ENCODE results near the gene MINPP1. TPM values are rescaled to one million over a fixed set of nuclear protein-coding genes. Genes with fewer than 3 reads are reported as not detected.
"Not testable (repeated sequence)": the region's sequence is repeated elsewhere in the genome, so short reads cannot be mapped to it uniquely, and the experiment has no call there.

MINPP1 gene
- total RNA-seq, 1 donor from 2014 or later, result 23.3 TPM

GRCh38 chr10:87591589-87591886 lies 86.8 kb downstream of the MINPP1 start:
- Mint-ChIP-seq H3K4me3 (no peak overlapping the region), H3K4me1 (peaks cover 37% of the 10 kb centered on the region), H3K9me3 (peaks cover 8% of the 10 kb centered on the region), H3K27ac (no peak overlapping the region), H3K27me3 (ENCODE audit: low read depth) (no peaks in the 10 kb centered on the region), H3K36me3 (no peaks in the 10 kb centered on the region)
- DNase-seq (ENCODE audit: low spot score in 2 of 2, unreplicated experiment in 2 of 2), result no peak
- TF ChIP-seq, protein P1, sequence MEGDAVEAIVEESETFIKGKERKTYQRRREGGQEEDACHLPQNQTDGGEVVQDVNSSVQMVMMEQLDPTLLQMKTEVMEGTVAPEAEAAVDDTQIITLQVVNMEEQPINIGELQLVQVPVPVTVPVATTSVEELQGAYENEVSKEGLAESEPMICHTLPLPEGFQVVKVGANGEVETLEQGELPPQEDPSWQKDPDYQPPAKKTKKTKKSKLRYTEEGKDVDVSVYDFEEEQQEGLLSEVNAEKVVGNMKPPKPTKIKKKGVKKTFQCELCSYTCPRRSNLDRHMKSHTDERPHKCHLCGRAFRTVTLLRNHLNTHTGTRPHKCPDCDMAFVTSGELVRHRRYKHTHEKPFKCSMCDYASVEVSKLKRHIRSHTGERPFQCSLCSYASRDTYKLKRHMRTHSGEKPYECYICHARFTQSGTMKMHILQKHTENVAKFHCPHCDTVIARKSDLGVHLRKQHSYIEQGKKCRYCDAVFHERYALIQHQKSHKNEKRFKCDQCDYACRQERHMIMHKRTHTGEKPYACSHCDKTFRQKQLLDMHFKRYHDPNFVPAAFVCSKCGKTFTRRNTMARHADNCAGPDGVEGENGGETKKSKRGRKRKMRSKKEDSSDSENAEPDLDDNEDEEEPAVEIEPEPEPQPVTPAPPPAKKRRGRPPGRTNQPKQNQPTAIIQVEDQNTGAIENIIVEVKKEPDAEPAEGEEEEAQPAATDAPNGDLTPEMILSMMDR (IDR thresholded peaks at IDR 0.05; ENCODE audit: unreplicated experiment), result no peak

DNA sequence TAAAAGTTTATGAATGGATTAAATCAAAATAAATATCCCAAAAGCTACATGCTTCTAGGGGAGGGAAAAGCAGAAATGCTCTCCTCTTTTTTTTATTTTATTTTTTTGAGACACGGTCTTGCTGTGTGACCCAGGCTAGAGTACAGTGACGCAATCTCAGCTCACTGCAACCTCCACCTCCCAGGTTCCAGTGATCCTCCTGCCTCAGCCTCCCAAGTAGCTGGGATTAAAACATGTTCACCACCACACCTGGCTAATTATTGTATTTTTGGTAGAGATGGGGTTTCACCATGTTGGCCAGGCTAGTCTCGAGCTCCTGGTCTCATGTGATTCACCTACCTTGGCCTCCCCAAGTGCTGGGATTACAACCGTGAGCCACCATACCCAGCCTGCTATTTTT lies 88.2 kb downstream of the MINPP1 start:
- DNase-seq (ENCODE audit: low spot score in 2 of 2, unreplicated experiment in 2 of 2); H3K36me3 Mint-ChIP-seq; H3K9me3 Mint-ChIP-seq; H3K4me3 Mint-ChIP-seq; H3K27ac Mint-ChIP-seq; H3K27me3 Mint-ChIP-seq (ENCODE audit: low read depth): not testable (repeated sequence)
- H3K4me1 Mint-ChIP-seq, result peaks cover 25% of the 10 kb centered on the region

DNA sequence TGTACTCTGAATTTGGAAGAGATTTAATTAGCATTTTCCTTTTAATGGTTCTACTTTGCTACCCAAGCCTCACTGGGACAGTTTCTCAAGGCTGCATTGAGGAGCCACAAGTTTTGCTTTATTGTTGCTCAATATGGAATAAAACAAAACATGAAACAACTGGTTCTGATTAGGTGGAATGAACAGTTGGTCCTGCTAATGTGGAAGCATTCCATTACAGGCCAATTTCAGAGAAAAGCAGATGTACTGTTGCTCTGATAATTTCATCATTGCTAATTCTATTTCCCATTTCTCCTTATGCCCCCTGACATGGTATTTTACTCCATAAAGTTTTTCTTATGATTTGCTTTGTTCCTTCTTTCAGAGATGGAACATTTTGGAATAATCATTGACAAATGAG lies 89.0 kb downstream of the MINPP1 start:
- Mint-ChIP-seq H3K27ac (peak overlapping the region; percentile 53), H3K9me3 (peaks cover 3% of the 10 kb centered on the region), H3K27me3 (ENCODE audit: low read depth) (no peaks in the 10 kb centered on the region), H3K36me3 (no peaks in the 10 kb centered on the region), H3K4me3 (no peak overlapping the region), H3K4me1 (peaks cover 21% of the 10 kb centered on the region)
- DNase-seq (ENCODE audit: low spot score in 2 of 2, unreplicated experiment in 2 of 2), result no peak
- TF ChIP-seq, protein P1 (IDR thresholded peaks at IDR 0.05; ENCODE audit: unreplicated experiment), result no peak

GRCh38 chr10:87594181-87594580 lies 89.5 kb downstream of the MINPP1 start:
- Mint-ChIP-seq H3K4me3 (no peak overlapping the region), H3K4me1 (peaks cover 21% of the 10 kb centered on the region), H3K9me3 (peaks cover 3% of the 10 kb centered on the region), H3K27me3 (ENCODE audit: low read depth) (no peaks in the 10 kb centered on the region), H3K36me3 (no peaks in the 10 kb centered on the region), H3K27ac (peak overlapping the region; percentile 53)
- no peak for DNase-seq (ENCODE audit: low spot score in 2 of 2, unreplicated experiment in 2 of 2)
- TF ChIP-seq, protein P1 (IDR thresholded peaks at IDR 0.05; ENCODE audit: unreplicated experiment), result no peak

- TF ChIP-seq, protein P1 (IDR thresholded peaks at IDR 0.05; ENCODE audit: unreplicated experiment), result no peak
- no peaks in the 10 kb centered on the region for H3K9me3 Mint-ChIP-seq
- no peaks in the 10 kb centered on the region for H3K27me3 Mint-ChIP-seq (ENCODE audit: low read depth)
- H3K27ac Mint-ChIP-seq, result no peak overlapping the region
- H3K4me3 Mint-ChIP-seq, result no peak overlapping the region
- H3K36me3 Mint-ChIP-seq, result no peaks in the 10 kb centered on the region
- no peak for DNase-seq (ENCODE audit: low spot score in 2 of 2, unreplicated experiment in 2 of 2)
- peaks cover 21% of the 10 kb centered on the region for H3K4me1 Mint-ChIP-seq
These were observed 90.2 kb downstream of the MINPP1 start for GRCh38 chr10:87594864-87595263.

DNA sequence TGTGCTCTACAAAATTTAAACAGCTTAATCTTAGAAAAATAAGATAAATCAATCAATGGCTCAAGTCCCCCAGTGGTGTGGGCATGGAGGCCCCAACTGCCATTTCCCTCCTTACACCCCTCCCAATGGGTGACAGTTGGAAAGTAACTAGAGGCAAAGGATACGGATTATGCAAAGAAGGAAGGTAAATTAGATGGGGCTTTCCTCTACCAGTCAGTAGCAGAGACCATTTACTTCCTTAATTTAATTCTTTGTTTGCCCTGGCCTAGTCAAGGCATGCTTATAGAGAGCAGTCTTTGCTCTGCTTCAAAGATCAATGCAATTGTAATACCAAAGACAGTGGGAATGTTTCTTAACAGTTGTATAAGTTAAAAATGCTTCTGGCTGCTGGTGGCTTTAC lies 91.7 kb downstream of the MINPP1 start:
- Mint-ChIP-seq H3K27ac (no peak overlapping the region), H3K36me3 (no peaks in the 10 kb centered on the region), H3K4me3 (no peak overlapping the region), H3K27me3 (ENCODE audit: low read depth) (no peaks in the 10 kb centered on the region), H3K4me1 (peaks cover 24% of the 10 kb centered on the region), H3K9me3 (no peaks in the 10 kb centered on the region)
- TF ChIP-seq, protein P1 (IDR thresholded peaks at IDR 0.05; ENCODE audit: unreplicated experiment), result no peak
- DNase-seq (ENCODE audit: low spot score in 2 of 2, unreplicated experiment in 2 of 2), result no peak

Measured in mesothelial cell of epicardium (in vitro differentiated cells).